CD4-positive, alpha-beta memory T cell (primary cell): Measurements from ENCODE around the gene CYSLTR2. TPM values are rescaled to one million over a fixed set of nuclear protein-coding genes. Genes with fewer than 3 reads are reported as not detected.

ENCODE experiments used
- CTCF ChIA-PET: fragments of 350-600 bp; sonication (Branson Sonifier 250); formaldehyde crosslinking; loops from one replicate; lab custom pipeline; 2021; ENCODE audit warnings: inconsistent platforms; ENCODE audit not compliant: partially characterized antibody; lab: Charles Lee
- POLR2A ChIA-PET: fragments of 350-600 bp; sonication (Branson Sonifier 250); formaldehyde crosslinking; loops from one replicate; lab custom pipeline; 2021; ENCODE audit not compliant: partially characterized antibody; lab: Charles Lee
- DNase-seq, 5 donors: peaks; one replicate each; pipeline versions ENCODE4 v3.0.0 to v3.0.0-alpha.2; 2020 to 2022; ENCODE audit warnings: mixed read lengths in 1 of 5
- H3K27ac ChIP-seq: one replicate; pipeline ENCODE4 v1.7.0; 2013; ENCODE audit warnings: low read depth, low read length
- H3K27me3 ChIP-seq: 2 replicates; pipeline ENCODE4 v1.7.0; 2013; ENCODE audit warnings: mild to moderate bottlenecking, low read length, moderate library complexity; ENCODE audit not compliant: insufficient read depth
- H3K36me3 ChIP-seq: 2 replicates; pipeline ENCODE4 v1.7.0; 2013; ENCODE audit warnings: mild to moderate bottlenecking, low read length, moderate library complexity; ENCODE audit not compliant: insufficient read depth
- H3K4me1 ChIP-seq: 2 replicates; pipeline ENCODE4 v1.7.0; 2013; ENCODE audit warnings: mild to moderate bottlenecking, low read length, moderate library complexity; ENCODE audit not compliant: insufficient read depth
- H3K4me3 ChIP-seq, 2 donors: one replicate each; pipeline ENCODE4 v1.7.0; 2013; ENCODE audit warnings: low read length in 2 of 2, mild to moderate bottlenecking in 1 of 2
- H3K9me3 ChIP-seq, 2 donors: one replicate each; pipeline ENCODE4 v1.7.0; 2013; ENCODE audit warnings: low read length in 2 of 2, control low read depth in 1 of 2; ENCODE audit not compliant: control insufficient read depth in 1 of 2
- H3K27ac Mint-ChIP-seq, 7 donors: one replicate each; pipeline ENCODE4 v1.8.0; 2020 to 2021; ENCODE audit warnings: mixed read lengths in 7 of 7, mild to moderate bottlenecking in 6 of 7, inconsistent platforms in 3 of 7, moderate library complexity in 3 of 7
- H3K27me3 Mint-ChIP-seq, 2 donors: one replicate each; pipeline ENCODE4 v1.8.0; 2020 to 2021; ENCODE audit warnings: mixed read lengths in 2 of 2
- H3K36me3 Mint-ChIP-seq, 2 donors: one replicate each; pipeline ENCODE4 v1.8.0; 2020 to 2021; ENCODE audit warnings: mixed read lengths in 2 of 2, inconsistent platforms in 1 of 2, mild to moderate bottlenecking in 1 of 2
- H3K4me1 Mint-ChIP-seq, 4 donors: one replicate each; pipeline ENCODE4 v1.8.0; 2020 to 2021; ENCODE audit warnings: mixed read lengths in 4 of 4, mild to moderate bottlenecking in 1 of 4
- H3K4me3 Mint-ChIP-seq, 8 donors: one replicate each; pipeline ENCODE4 v1.8.0; 2020 to 2021; ENCODE audit warnings: mixed read lengths in 8 of 8, mild to moderate bottlenecking in 7 of 8, moderate library complexity in 6 of 8, inconsistent platforms in 3 of 8
- H3K9me3 Mint-ChIP-seq, 8 donors: one replicate each; pipeline ENCODE4 v1.8.0; 2020 to 2021; ENCODE audit warnings: mixed read lengths in 8 of 8, mild to moderate bottlenecking in 5 of 8, inconsistent platforms in 3 of 8, moderate library complexity in 1 of 8
- intact Hi-C: fragments of 100-400 bp; cut with micrococcal nuclease; formaldehyde crosslinking; loops from one replicate; pipeline ENCODE4 v1.15.1; 2023
- polyA plus RNA-seq, 2 donors: library from polyadenylated mRNA; unstranded; fragments of 300-500 nt; fragmentation: Illumina TruSeq; gene quantifications; one replicate each; pipeline ENCODE4 v1.2.3, GENCODE V29; 2021
- total RNA-seq, 2 experiments: library from RNA; stranded (reverse); gene quantifications; one replicate each; pipeline ENCODE4 v1.2.3, GENCODE V29; 2021

Gene CYSLTR2
- total and polyA plus RNA-seq, 4 experiments from 2014 or later = 0.68 to 3.7 (median 3.3) TPM

DNA sequence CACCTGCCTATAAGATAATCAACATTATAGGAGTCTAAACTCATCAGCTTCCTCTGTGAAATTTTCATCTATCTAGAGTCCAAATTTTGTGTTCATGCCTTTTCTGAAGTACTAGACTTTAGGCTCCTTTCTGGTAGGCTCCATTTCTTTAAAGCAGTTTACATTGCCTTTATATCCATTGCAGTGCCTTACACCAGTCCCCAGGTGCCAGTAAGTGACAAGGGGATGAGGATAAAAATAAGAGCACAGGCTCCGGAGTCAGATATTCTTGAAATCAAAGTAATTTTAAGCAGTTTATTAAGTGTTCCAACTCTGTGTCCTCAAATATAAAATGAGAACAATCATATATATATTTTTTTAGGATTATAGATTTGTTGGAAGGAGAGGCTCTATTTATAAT is 10.6 kb upstream of the CYSLTR2 start:
- Mint-ChIP-seq H3K4me3 (no peak overlapping the region), H3K9me3 (peaks cover 0 to 4% (median 0%) of the 10 kb centered on the region in 8 donors), H3K27ac (no peak overlapping the region), H3K4me1 (peaks cover under 1 to 5% (median 2%) of the 10 kb centered on the region in 4 donors), H3K36me3 (no peaks in the 10 kb centered on the region), H3K27me3 (peaks cover 1 to 3% of the 10 kb centered on the region in 2 donors)
- peaks cover 7% of the 10 kb centered on the region for H3K4me1 ChIP-seq
- H3K4me3 ChIP-seq = no peak overlapping the region
- intact Hi-C loops = no loop called here
- POLR2A ChIA-PET = no interaction called here
- H3K27me3 ChIP-seq = no peaks in the 10 kb centered on the region
- H3K36me3 ChIP-seq = no peaks in the 10 kb centered on the region
- CTCF ChIA-PET = no interaction called here
- no peaks in the 10 kb centered on the region for H3K9me3 ChIP-seq
- H3K27ac ChIP-seq = no peak overlapping the region
- no peak for DNase-seq

- no peaks in the 10 kb centered on the region for H3K27me3 ChIP-seq
- no peak overlapping the region for H3K4me3 Mint-ChIP-seq
- H3K27me3 Mint-ChIP-seq = peaks cover 1 to 3% of the 10 kb centered on the region in 2 donors
- H3K4me3 ChIP-seq = no peak overlapping the region
- peaks cover 15% of the 10 kb centered on the region for H3K4me1 ChIP-seq
- H3K27ac Mint-ChIP-seq = no peak overlapping the region
- ChIA-PET CTCF (no interaction called here), POLR2A (no interaction called here)
- DNase-seq = no peak
- no peaks in the 10 kb centered on the region for H3K36me3 Mint-ChIP-seq
- no peaks in the 10 kb centered on the region for H3K36me3 ChIP-seq
- no peaks in the 10 kb centered on the region for H3K9me3 ChIP-seq
- H3K9me3 Mint-ChIP-seq = peaks cover 0 to 2% (median 0%) of the 10 kb centered on the region in 8 donors
- intact Hi-C loops = no loop called here
- H3K4me1 Mint-ChIP-seq = peaks cover 5 to 12% (median 6%) of the 10 kb centered on the region in 4 donors
- no peak overlapping the region for H3K27ac ChIP-seq
Observed at GRCh38 chr13:48644141-48644540, 9.6 kb upstream of the CYSLTR2 start.

- Histone ChIP-seq H3K9me3 (no peaks in the 10 kb centered on the region), H3K27ac (no peak overlapping the region), H3K36me3 (no peaks in the 10 kb centered on the region), H3K4me1 (peaks cover 15% of the 10 kb centered on the region), H3K27me3 (no peaks in the 10 kb centered on the region), H3K4me3 (no peak overlapping the region)
- Mint-ChIP-seq H3K36me3 (no peaks in the 10 kb centered on the region), H3K9me3 (no peaks in the 10 kb centered on the region), H3K27ac (no peak overlapping the region), H3K4me3 (no peak overlapping the region), H3K4me1 (peaks cover 5 to 12% (median 6%) of the 10 kb centered on the region in 4 donors), H3K27me3 (peaks cover 1 to 3% of the 10 kb centered on the region in 2 donors)
- ChIA-PET CTCF (no interaction called here), POLR2A (no interaction called here)
- intact Hi-C loops = no loop called here
- no peak for DNase-seq
Observed at GRCh38 chr13:48644951-48645350, 8.8 kb upstream of the CYSLTR2 start.

- no peaks in the 10 kb centered on the region for H3K9me3 ChIP-seq
- intact Hi-C loops = no loop called here
- H3K4me3 ChIP-seq = no peak overlapping the region
- H3K27me3 ChIP-seq = no peaks in the 10 kb centered on the region
- CTCF ChIA-PET = no interaction called here
- Mint-ChIP-seq H3K27ac (peak overlapping the region in 1 of 7 donors; percentile 49), H3K4me1 (peaks cover 5 to 12% (median 6%) of the 10 kb centered on the region in 4 donors), H3K27me3 (peaks cover 0 to 3% of the 10 kb centered on the region in 2 donors), H3K9me3 (no peaks in the 10 kb centered on the region), H3K36me3 (no peaks in the 10 kb centered on the region), H3K4me3 (no peak overlapping the region)
- no peak for DNase-seq
- peaks cover 11% of the 10 kb centered on the region for H3K4me1 ChIP-seq
- no peak overlapping the region for H3K27ac ChIP-seq
- POLR2A ChIA-PET = no interaction called here
- H3K36me3 ChIP-seq = no peaks in the 10 kb centered on the region
Observed at GRCh38 chr13:48645845-48646244, 7.9 kb upstream of the CYSLTR2 start.

DNA sequence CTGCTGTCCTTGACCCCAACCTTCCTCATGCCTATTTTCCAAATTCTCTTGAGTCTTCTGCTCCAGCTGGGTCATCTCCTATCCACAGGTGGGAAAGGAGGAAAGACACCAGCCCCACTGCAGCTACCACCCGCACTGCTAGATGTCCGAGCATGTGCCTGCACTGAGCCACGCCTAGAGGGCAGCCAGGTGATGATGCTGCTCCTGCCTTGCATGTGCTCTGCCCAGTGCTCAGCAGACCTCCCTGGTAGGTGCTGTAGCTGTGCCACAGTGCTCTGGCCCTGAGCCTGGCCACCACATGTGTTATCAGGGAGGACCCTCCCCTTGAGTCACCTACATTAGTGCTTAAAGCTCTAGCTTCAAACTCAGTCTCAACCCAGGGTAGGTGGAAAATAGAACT is 6.9 kb upstream of the CYSLTR2 start:
- ChIA-PET CTCF (no interaction called here), POLR2A (no interaction called here)
- Histone ChIP-seq H3K4me3 (no peak overlapping the region), H3K36me3 (no peaks in the 10 kb centered on the region), H3K27me3 (no peaks in the 10 kb centered on the region), H3K4me1 (peaks cover 11% of the 10 kb centered on the region), H3K9me3 (no peaks in the 10 kb centered on the region), H3K27ac (no peak overlapping the region)
- Mint-ChIP-seq H3K36me3 (no peaks in the 10 kb centered on the region), H3K9me3 (no peaks in the 10 kb centered on the region), H3K4me3 (no peak overlapping the region), H3K4me1 (peaks cover 5 to 12% (median 6%) of the 10 kb centered on the region in 4 donors), H3K27me3 (peaks cover 0 to 3% of the 10 kb centered on the region in 2 donors), H3K27ac (no peak overlapping the region)
- DNase-seq = no peak
- intact Hi-C loops = no loop called here

- H3K27me3 ChIP-seq = no peaks in the 10 kb centered on the region
- DNase-seq = no peak
- no peak overlapping the region for H3K4me3 ChIP-seq
- peaks cover 15% of the 10 kb centered on the region for H3K4me1 ChIP-seq
- Mint-ChIP-seq H3K4me1 (peaks cover 6 to 17% (median 8%) of the 10 kb centered on the region in 4 donors), H3K9me3 (no peaks in the 10 kb centered on the region), H3K4me3 (no peak overlapping the region), H3K27me3 (peaks cover 0 to 3% of the 10 kb centered on the region in 2 donors), H3K36me3 (no peaks in the 10 kb centered on the region), H3K27ac (no peak overlapping the region)
- CTCF ChIA-PET = interaction anchor here (1.2 kb wide), 1 partner anchor 9 kb away, joined by 3 read pairs; no protein-coding TSS in a partner anchor
- POLR2A ChIA-PET = no interaction called here
- H3K27ac ChIP-seq = no peak overlapping the region
- intact Hi-C loops = no loop called here
- no peaks in the 10 kb centered on the region for H3K36me3 ChIP-seq
- H3K9me3 ChIP-seq = no peaks in the 10 kb centered on the region
Observed at GRCh38 chr13:48647625-48648024, 6.1 kb upstream of the CYSLTR2 start.

DNA sequence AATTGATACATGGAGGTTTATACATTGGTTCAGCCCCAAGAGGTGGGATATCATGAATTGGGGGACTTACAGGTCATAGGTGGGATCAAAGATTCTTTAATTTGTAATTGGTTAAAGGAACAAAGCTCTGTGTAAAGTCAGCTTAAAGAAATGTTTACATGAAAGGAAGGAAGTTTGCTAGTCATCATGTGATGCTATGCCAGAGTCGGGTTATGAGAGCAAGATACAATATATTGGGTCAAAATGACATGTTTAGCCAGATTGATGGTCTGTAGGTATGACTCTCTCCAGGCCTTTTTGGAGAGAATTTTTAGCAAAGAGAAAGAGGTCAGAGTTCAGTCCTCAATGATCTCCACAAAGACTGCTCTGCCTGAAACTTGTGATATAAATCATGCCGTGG is 5.3 kb upstream of the CYSLTR2 start:
- Mint-ChIP-seq H3K36me3 (no peaks in the 10 kb centered on the region), H3K9me3 (no peaks in the 10 kb centered on the region), H3K4me1 (peaks cover 14 to 25% (median 16%) of the 10 kb centered on the region in 4 donors), H3K4me3 (no peak overlapping the region), H3K27ac (peak overlapping the region in 2 of 7 donors; percentile 1 to 79), H3K27me3 (peaks cover 0 to 3% of the 10 kb centered on the region in 2 donors)
- no peaks in the 10 kb centered on the region for H3K36me3 ChIP-seq
- intact Hi-C loops = no loop called here
- no peaks in the 10 kb centered on the region for H3K9me3 ChIP-seq
- no peak overlapping the region for H3K4me3 ChIP-seq
- H3K27ac ChIP-seq = no peak overlapping the region
- no peaks in the 10 kb centered on the region for H3K27me3 ChIP-seq
- ChIA-PET CTCF (interaction anchor here (1.2 kb wide), 1 partner anchor 9 kb away, joined by 3 read pairs; no protein-coding TSS in a partner anchor), POLR2A (no interaction called here)
- H3K4me1 ChIP-seq = peaks cover 24% of the 10 kb centered on the region
- DNase-seq = no peak
